Thyroid gland (tissue), 4 donors: ENCODE data around the gene SMAD3.
A peak's percentile ranks its signal among the peaks of the same experiment; 100 is the strongest.

ENCODE experiments used
- POLR2A ChIP-seq, 2 donors: fragments of 450-650 bp; IDR thresholded peaks; one replicate each; pipeline ENCODE4 v1.6.1; 2017; ENCODE audit warnings: antibody characterized with exemption in 2 of 2, mild to moderate bottlenecking in 2 of 2, moderate library complexity in 1 of 2
- TF ChIP-seq, protein P1 (sequence below), 6 experiments: fragments of 200-600 bp in 3 of 6; fragments of 450-650 bp in 3 of 6; sonication (generic) in 3 of 6; IDR thresholded peaks; one replicate each; pipeline ENCODE4 v1.5.1; 2016 to 2019; ENCODE audit warnings: antibody characterized with exemption in 6 of 6, mild to moderate bottlenecking in 2 of 6, inconsistent platforms in 1 of 6, moderate library complexity in 1 of 6

GRCh38 chr15:67185621-67186225 is 120.3 kb downstream of the SMAD3 start:
- TF ChIP-seq POLR2A (IDR thresholded peaks at IDR 0.05) = peak in 1 of 2 donors; percentile 2
- TF ChIP-seq, protein P1, sequence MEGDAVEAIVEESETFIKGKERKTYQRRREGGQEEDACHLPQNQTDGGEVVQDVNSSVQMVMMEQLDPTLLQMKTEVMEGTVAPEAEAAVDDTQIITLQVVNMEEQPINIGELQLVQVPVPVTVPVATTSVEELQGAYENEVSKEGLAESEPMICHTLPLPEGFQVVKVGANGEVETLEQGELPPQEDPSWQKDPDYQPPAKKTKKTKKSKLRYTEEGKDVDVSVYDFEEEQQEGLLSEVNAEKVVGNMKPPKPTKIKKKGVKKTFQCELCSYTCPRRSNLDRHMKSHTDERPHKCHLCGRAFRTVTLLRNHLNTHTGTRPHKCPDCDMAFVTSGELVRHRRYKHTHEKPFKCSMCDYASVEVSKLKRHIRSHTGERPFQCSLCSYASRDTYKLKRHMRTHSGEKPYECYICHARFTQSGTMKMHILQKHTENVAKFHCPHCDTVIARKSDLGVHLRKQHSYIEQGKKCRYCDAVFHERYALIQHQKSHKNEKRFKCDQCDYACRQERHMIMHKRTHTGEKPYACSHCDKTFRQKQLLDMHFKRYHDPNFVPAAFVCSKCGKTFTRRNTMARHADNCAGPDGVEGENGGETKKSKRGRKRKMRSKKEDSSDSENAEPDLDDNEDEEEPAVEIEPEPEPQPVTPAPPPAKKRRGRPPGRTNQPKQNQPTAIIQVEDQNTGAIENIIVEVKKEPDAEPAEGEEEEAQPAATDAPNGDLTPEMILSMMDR (IDR thresholded peaks at IDR 0.05) = no peak
